ENCODE data around the gene TXNL4A.

The TXNL4A gene

GRCh38 chr18:79958981-79959380 lies 29.4 kb downstream of the TXNL4A start:
- Histone ChIP-seq H3K79me2 (ENCODE audit: insufficient read depth, low read depth) (no peaks in the 10 kb centered on the region), H3K27ac (no peak overlapping the region), H3K4me2 (no peak overlapping the region), H3K4me1 (ENCODE audit: low read depth, poor library complexity, severe bottlenecking) (no peaks in the 10 kb centered on the region), H3K27me3 (ENCODE audit: insufficient read depth, low read depth) (no peaks in the 10 kb centered on the region), H3K36me3 (ENCODE audit: insufficient read depth) (no peaks in the 10 kb centered on the region), H4K20me1 (ENCODE audit: insufficient read depth) (no peaks in the 10 kb centered on the region), H2AFZ (ENCODE audit: low read depth) (no peak overlapping the region), H3K9ac (no peak overlapping the region), H3K4me3 (IDR thresholded peaks at IDR 0.05; ENCODE audit: insufficient read depth, low read depth, low read length) (no peak overlapping the region)
- no peak for TF ChIP-seq CTCF (conservative IDR thresholded peaks at IDR 0.05; ENCODE audit: low read depth, low read length)

- no peaks in the 10 kb centered on the region for H3K27me3 ChIP-seq (ENCODE audit: insufficient read depth, low read depth)
- no peak overlapping the region for H3K4me2 ChIP-seq
- no peaks in the 10 kb centered on the region for H4K20me1 ChIP-seq (ENCODE audit: insufficient read depth)
- no peak overlapping the region for H3K9ac ChIP-seq
- H3K4me1 ChIP-seq (ENCODE audit: low read depth, poor library complexity, severe bottlenecking), result no peaks in the 10 kb centered on the region
- no peaks in the 10 kb centered on the region for H3K79me2 ChIP-seq (ENCODE audit: insufficient read depth, low read depth)
- no peak overlapping the region for H2AFZ ChIP-seq (ENCODE audit: low read depth)
- H3K4me3 ChIP-seq (IDR thresholded peaks at IDR 0.05; ENCODE audit: insufficient read depth, low read depth, low read length), result no peak overlapping the region
- no peaks in the 10 kb centered on the region for H3K36me3 ChIP-seq (ENCODE audit: insufficient read depth)
- no peak for TF ChIP-seq CTCF (conservative IDR thresholded peaks at IDR 0.05; ENCODE audit: low read depth, low read length)
- no peak overlapping the region for H3K27ac ChIP-seq
Observed at GRCh38 chr18:79956276-79956675, 32.1 kb downstream of the TXNL4A start.

GRCh38 chr18:79955302-79956075 lies 32.9 kb downstream of the TXNL4A start:
- Histone ChIP-seq H3K4me1 (ENCODE audit: low read depth, poor library complexity, severe bottlenecking) (peaks cover 2% of the 10 kb centered on the region), H3K4me2 (no peak overlapping the region), H3K4me3 (IDR thresholded peaks at IDR 0.05; ENCODE audit: insufficient read depth, low read depth, low read length) (no peak overlapping the region), H3K79me2 (ENCODE audit: insufficient read depth, low read depth) (peaks cover 2% of the 10 kb centered on the region; the same call in 1 of the 2 replicates), H3K9ac (no peak overlapping the region), H4K20me1 (ENCODE audit: insufficient read depth) (no peaks in the 10 kb centered on the region), H3K27ac (no peak overlapping the region), H3K36me3 (ENCODE audit: insufficient read depth) (no peaks in the 10 kb centered on the region), H3K27me3 (ENCODE audit: insufficient read depth, low read depth) (no peaks in the 10 kb centered on the region), H2AFZ (ENCODE audit: low read depth) (no peak overlapping the region)
- TF ChIP-seq CTCF (conservative IDR thresholded peaks at IDR 0.05; ENCODE audit: low read depth, low read length), result no peak

GRCh38 chr18:79954791-79955190 lies 33.6 kb downstream of the TXNL4A start:
- Histone ChIP-seq H3K9ac (no peak overlapping the region), H3K27me3 (ENCODE audit: insufficient read depth, low read depth) (no peaks in the 10 kb centered on the region), H3K4me2 (no peak overlapping the region), H3K4me3 (IDR thresholded peaks at IDR 0.05; ENCODE audit: insufficient read depth, low read depth, low read length) (no peak overlapping the region), H3K79me2 (ENCODE audit: insufficient read depth, low read depth) (peaks cover 9% of the 10 kb centered on the region; the same call in 1 of the 2 replicates), H3K4me1 (ENCODE audit: low read depth, poor library complexity, severe bottlenecking) (peaks cover 7% of the 10 kb centered on the region), H4K20me1 (ENCODE audit: insufficient read depth) (no peaks in the 10 kb centered on the region), H3K27ac (no peak overlapping the region), H2AFZ (ENCODE audit: low read depth) (no peak overlapping the region), H3K36me3 (ENCODE audit: insufficient read depth) (no peaks in the 10 kb centered on the region)
- no peak for TF ChIP-seq CTCF (conservative IDR thresholded peaks at IDR 0.05; ENCODE audit: low read depth, low read length)
